ENCODE data around the gene CPXM2.

DNA sequence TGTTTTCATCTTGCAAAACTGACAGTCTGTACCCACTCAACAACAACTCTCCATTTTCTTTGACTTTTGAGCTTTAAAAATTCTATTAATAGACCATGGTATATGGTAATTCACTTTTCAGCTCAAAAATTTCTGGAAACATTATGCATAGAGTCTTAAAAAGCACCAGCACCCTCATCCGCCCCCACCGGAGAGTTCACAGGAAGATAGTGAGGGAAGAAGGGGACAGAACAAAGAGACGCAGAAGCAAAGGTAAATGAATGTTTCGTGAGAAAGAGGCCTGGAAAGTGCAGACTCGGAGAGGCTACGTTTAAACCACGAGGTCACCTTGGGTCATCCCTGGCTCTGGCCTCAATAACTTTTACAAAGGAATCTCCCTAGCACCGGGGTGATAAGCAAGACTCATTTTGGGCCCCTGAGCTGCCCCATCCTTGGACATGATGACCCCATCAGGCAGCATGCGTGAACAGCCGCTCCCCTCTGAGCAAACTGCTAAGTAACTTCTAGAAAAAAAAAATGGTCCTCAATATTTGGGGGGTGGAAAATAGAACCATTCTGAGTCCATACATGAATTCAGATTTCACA, 96.3 kb downstream of the CPXM2 start:
- TF ChIP-seq, protein P1, sequence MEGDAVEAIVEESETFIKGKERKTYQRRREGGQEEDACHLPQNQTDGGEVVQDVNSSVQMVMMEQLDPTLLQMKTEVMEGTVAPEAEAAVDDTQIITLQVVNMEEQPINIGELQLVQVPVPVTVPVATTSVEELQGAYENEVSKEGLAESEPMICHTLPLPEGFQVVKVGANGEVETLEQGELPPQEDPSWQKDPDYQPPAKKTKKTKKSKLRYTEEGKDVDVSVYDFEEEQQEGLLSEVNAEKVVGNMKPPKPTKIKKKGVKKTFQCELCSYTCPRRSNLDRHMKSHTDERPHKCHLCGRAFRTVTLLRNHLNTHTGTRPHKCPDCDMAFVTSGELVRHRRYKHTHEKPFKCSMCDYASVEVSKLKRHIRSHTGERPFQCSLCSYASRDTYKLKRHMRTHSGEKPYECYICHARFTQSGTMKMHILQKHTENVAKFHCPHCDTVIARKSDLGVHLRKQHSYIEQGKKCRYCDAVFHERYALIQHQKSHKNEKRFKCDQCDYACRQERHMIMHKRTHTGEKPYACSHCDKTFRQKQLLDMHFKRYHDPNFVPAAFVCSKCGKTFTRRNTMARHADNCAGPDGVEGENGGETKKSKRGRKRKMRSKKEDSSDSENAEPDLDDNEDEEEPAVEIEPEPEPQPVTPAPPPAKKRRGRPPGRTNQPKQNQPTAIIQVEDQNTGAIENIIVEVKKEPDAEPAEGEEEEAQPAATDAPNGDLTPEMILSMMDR (IDR thresholded peaks at IDR 0.05): no peak
- TF ChIP-seq FOXJ3 (CRISPR knock-in tag; IDR thresholded peaks at IDR 0.05) (no peak), RAD21 (IDR thresholded peaks at IDR 0.05; ENCODE audit: low read length) (no peak), FOSL2 (IDR thresholded peaks at IDR 0.05; ENCODE audit: borderline replicate concordance, low read depth) (no peak), NRF1 (IDR thresholded peaks at IDR 0.05; ENCODE audit: low read depth, low read length) (no peak), MXI1 (IDR thresholded peaks at IDR 0.05; ENCODE audit: low read depth, low read length) (no peak), RCOR1 (IDR thresholded peaks at IDR 0.05; ENCODE audit: low read length) (no peak)

Data from SK-N-SH (cell line).